ENCODE data around the gene TTLL9.

Gene TTLL9

GRCh38 chr20:31836853-31837608, 33.4 kb upstream of the TTLL9 start:
- no peak for DNase-seq (ENCODE audit: low read depth in 2 of 2, low spot score in 1 of 2)

GRCh38 chr20:31837896-31838397, 32.5 kb upstream of the TTLL9 start:
- DNase-seq (ENCODE audit: low read depth in 2 of 2, low spot score in 1 of 2), result no peak

GRCh38 chr20:31838646-31839292, 31.7 kb upstream of the TTLL9 start:
- DNase-seq (ENCODE audit: low read depth in 2 of 2, low spot score in 1 of 2), result no peak

GRCh38 chr20:31839782-31840487, 30.5 kb upstream of the TTLL9 start:
- no peak for DNase-seq (ENCODE audit: low read depth in 2 of 2, low spot score in 1 of 2)

- DNase-seq (ENCODE audit: low read depth in 2 of 2, low spot score in 1 of 2), result no peak
These were observed 29.3 kb upstream of the TTLL9 start for GRCh38 chr20:31840906-31841816.

- no peak for DNase-seq (ENCODE audit: low read depth in 2 of 2, low spot score in 1 of 2)
These were observed 28.5 kb upstream of the TTLL9 start for GRCh38 chr20:31841928-31842327.

- no peak for DNase-seq (ENCODE audit: low read depth in 2 of 2, low spot score in 1 of 2)
These were observed 27.8 kb upstream of the TTLL9 start for GRCh38 chr20:31842471-31843157.

GRCh38 chr20:31843288-31843687, 27.1 kb upstream of the TTLL9 start:
- no peak for DNase-seq (ENCODE audit: low read depth in 2 of 2, low spot score in 1 of 2)

- no peak for DNase-seq (ENCODE audit: low read depth in 2 of 2, low spot score in 1 of 2)
These were observed 26.6 kb upstream of the TTLL9 start for GRCh38 chr20:31843881-31844280.

- no peak for DNase-seq (ENCODE audit: low read depth in 2 of 2, low spot score in 1 of 2)
These were observed 25.6 kb upstream of the TTLL9 start for GRCh38 chr20:31844737-31845299.

GRCh38 chr20:31845300-31845863, 25.1 kb upstream of the TTLL9 start, which contains the start of gene FOXS1:
Gene FOXS1, minus strand, starts transcription at chr20:31845604. Its CDS starts 62 bp downstream, at chr20:31845542.
- DNase-seq (ENCODE audit: low read depth in 2 of 2, low spot score in 1 of 2), result no peak

- no peak for DNase-seq (ENCODE audit: low read depth in 2 of 2, low spot score in 1 of 2)
These were observed 23.7 kb upstream of the TTLL9 start for GRCh38 chr20:31846793-31847138.

- no peak for DNase-seq (ENCODE audit: low read depth in 2 of 2, low spot score in 1 of 2)
These were observed 22.1 kb upstream of the TTLL9 start for GRCh38 chr20:31848088-31848999.

GRCh38 chr20:31849306-31849930, 21.0 kb upstream of the TTLL9 start:
- no peak for DNase-seq (ENCODE audit: low read depth in 2 of 2, low spot score in 1 of 2)

GRCh38 chr20:31851240-31851955, 19.0 kb upstream of the TTLL9 start:
- DNase-seq (ENCODE audit: low read depth in 2 of 2, low spot score in 1 of 2), result no peak

GRCh38 chr20:31853481-31853880, 17.0 kb upstream of the TTLL9 start:
- DNase-seq (ENCODE audit: low read depth in 2 of 2, low spot score in 1 of 2), result no peak

GRCh38 chr20:31856516-31856915, 13.9 kb upstream of the TTLL9 start:
- no peak for DNase-seq (ENCODE audit: low read depth in 2 of 2, low spot score in 1 of 2)
